ENCODE data around the gene MOB3A. TPM values are rescaled to one million over a fixed set of nuclear protein-coding genes. Genes with fewer than 3 reads are reported as not detected.

The MOB3A gene
- total and polyA plus RNA-seq, 10 of the 15 experiments (the other 5 are each of a cell fraction or from before 2014, with no cell fraction given): 7.5 to 229 (median 79.4) TPM

DNA sequence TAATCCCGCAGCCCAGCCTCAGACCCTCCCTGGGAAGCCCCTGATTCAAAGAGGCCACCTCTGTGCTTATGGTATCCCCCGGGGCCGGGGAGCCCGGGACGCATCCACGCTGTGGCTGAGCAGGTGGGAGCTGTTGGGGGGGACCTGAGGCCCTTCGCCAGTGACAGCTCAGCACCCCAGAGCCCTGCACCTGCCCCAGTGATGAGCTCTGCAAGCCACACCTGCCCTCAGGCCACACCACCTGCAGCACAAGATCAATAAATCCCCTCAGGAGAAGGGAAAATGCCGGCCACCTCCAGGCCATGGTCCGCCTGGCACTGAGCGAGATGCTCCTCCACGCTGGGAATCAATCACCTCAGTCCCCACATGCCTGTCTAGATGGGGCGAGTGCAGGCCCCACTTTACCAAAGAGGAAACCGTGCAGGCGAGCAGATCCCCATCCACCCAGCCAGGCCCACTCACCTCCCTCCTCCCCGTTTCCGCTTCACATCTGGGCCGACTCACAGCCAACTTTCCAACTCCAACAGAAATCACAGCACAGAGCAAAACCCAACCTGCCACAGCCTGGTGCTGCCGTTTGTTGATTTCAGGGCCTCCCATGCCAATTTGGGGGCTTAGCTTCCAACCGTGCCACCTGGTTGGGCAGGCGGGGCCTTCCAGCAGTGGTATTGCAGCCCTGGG, 12.8 kb downstream of the MOB3A start (continued):
- TF ChIP-seq, protein P1, sequence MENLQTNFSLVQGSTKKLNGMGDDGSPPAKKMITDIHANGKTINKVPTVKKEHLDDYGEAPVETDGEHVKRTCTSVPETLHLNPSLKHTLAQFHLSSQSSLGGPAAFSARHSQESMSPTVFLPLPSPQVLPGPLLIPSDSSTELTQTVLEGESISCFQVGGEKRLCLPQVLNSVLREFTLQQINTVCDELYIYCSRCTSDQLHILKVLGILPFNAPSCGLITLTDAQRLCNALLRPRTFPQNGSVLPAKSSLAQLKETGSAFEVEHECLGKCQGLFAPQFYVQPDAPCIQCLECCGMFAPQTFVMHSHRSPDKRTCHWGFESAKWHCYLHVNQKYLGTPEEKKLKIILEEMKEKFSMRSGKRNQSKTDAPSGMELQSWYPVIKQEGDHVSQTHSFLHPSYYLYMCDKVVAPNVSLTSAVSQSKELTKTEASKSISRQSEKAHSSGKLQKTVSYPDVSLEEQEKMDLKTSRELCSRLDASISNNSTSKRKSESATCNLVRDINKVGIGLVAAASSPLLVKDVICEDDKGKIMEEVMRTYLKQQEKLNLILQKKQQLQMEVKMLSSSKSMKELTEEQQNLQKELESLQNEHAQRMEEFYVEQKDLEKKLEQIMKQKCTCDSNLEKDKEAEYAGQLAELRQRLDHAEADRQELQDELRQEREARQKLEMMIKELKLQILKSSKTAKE (IDR thresholded peaks at IDR 0.05; ENCODE audit: low read depth, poor library complexity, severe bottlenecking): no peak
- TF ChIP-seq RUNX3 (IDR thresholded peaks at IDR 0.05; ENCODE audit: low read length) (no peak), FOXM1 (IDR thresholded peaks at IDR 0.05; ENCODE audit: low read depth, low read length) (no peak), CBX5 (IDR thresholded peaks at IDR 0.05; ENCODE audit: low read depth) (no peak), IKZF1 (conservative IDR thresholded peaks at IDR 0.05) (no peak; the same call in 1 of the 2 replicates), FOS (IDR thresholded peaks at IDR 0.05; ENCODE audit: borderline replicate concordance, extremely low read depth, insufficient read length) (no peak), RAD21 (IDR thresholded peaks at IDR 0.05; ENCODE audit: insufficient read depth, low read depth, low read length) (0 out of 2 replicates have a peak, but pooled peaks have one; percentile 4), BHLHE40 (IDR thresholded peaks at IDR 0.05; ENCODE audit: borderline replicate concordance in 1 of 2, low read depth in 2 of 2, low read length in 1 of 2) (0 out of 4 replicates have a peak, but pooled peaks of 1 of the 2 experiments have one; percentile 14), HCFC1 (IDR thresholded peaks at IDR 0.05; ENCODE audit: low read length) (no peak), CHD1 (IDR thresholded peaks at IDR 0.05; ENCODE audit: low read depth, low read length) (no peak), NR2C2 (IDR thresholded peaks at IDR 0.05; ENCODE audit: borderline replicate concordance, control insufficient read depth, insufficient read length, low read depth) (no peak), SUZ12 (IDR thresholded peaks at IDR 0.05; ENCODE audit: unreplicated experiment) (no peak), EZH2 (IDR thresholded peaks at IDR 0.05; ENCODE audit: borderline replicate concordance, control insufficient read depth, low read depth, low read length) (no peak), TBL1XR1 (IDR thresholded peaks at IDR 0.05; ENCODE audit: low read depth, low read length) (no peak; the same call in 1 of the 2 replicates)
- TF ChIP-seq, protein P2, sequence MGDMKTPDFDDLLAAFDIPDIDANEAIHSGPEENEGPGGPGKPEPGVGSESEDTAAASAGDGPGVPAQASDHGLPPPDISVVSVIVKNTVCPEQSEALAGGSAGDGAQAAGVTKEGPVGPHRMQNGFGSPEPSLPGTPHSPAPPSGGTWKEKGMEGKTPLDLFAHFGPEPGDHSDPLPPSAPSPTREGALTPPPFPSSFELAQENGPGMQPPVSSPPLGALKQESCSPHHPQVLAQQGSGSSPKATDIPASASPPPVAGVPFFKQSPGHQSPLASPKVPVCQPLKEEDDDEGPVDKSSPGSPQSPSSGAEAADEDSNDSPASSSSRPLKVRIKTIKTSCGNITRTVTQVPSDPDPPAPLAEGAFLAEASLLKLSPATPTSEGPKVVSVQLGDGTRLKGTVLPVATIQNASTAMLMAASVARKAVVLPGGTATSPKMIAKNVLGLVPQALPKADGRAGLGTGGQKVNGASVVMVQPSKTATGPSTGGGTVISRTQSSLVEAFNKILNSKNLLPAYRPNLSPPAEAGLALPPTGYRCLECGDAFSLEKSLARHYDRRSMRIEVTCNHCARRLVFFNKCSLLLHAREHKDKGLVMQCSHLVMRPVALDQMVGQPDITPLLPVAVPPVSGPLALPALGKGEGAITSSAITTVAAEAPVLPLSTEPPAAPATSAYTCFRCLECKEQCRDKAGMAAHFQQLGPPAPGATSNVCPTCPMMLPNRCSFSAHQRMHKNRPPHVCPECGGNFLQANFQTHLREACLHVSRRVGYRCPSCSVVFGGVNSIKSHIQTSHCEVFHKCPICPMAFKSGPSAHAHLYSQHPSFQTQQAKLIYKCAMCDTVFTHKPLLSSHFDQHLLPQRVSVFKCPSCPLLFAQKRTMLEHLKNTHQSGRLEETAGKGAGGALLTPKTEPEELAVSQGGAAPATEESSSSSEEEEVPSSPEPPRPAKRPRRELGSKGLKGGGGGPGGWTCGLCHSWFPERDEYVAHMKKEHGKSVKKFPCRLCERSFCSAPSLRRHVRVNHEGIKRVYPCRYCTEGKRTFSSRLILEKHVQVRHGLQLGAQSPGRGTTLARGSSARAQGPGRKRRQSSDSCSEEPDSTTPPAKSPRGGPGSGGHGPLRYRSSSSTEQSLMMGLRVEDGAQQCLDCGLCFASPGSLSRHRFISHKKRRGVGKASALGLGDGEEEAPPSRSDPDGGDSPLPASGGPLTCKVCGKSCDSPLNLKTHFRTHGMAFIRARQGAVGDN (IDR thresholded peaks at IDR 0.05): peak; percentile 17; the same call in 1 of the 2 replicates
- TF ChIP-seq, protein P3, sequence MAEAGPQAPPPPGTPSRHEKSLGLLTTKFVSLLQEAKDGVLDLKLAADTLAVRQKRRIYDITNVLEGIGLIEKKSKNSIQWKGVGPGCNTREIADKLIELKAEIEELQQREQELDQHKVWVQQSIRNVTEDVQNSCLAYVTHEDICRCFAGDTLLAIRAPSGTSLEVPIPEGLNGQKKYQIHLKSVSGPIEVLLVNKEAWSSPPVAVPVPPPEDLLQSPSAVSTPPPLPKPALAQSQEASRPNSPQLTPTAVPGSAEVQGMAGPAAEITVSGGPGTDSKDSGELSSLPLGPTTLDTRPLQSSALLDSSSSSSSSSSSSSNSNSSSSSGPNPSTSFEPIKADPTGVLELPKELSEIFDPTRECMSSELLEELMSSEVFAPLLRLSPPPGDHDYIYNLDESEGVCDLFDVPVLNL (IDR thresholded peaks at IDR 0.05; ENCODE audit: low read depth, low read length): no peak
- TF ChIP-seq, protein P4, sequence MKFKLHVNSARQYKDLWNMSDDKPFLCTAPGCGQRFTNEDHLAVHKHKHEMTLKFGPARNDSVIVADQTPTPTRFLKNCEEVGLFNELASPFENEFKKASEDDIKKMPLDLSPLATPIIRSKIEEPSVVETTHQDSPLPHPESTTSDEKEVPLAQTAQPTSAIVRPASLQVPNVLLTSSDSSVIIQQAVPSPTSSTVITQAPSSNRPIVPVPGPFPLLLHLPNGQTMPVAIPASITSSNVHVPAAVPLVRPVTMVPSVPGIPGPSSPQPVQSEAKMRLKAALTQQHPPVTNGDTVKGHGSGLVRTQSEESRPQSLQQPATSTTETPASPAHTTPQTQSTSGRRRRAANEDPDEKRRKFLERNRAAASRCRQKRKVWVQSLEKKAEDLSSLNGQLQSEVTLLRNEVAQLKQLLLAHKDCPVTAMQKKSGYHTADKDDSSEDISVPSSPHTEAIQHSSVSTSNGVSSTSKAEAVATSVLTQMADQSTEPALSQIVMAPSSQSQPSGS (IDR thresholded peaks at IDR 0.05; ENCODE audit: low read length): no peak

Measured in GM12878 (cell line).